Measurements from ENCODE around the gene EXOG. TPM values are rescaled to one million over a fixed set of nuclear protein-coding genes. Genes with fewer than 3 reads are reported as not detected.

Gene EXOG
- total RNA-seq, 1 experiment from 2014 or later = 12.5 TPM

DNA sequence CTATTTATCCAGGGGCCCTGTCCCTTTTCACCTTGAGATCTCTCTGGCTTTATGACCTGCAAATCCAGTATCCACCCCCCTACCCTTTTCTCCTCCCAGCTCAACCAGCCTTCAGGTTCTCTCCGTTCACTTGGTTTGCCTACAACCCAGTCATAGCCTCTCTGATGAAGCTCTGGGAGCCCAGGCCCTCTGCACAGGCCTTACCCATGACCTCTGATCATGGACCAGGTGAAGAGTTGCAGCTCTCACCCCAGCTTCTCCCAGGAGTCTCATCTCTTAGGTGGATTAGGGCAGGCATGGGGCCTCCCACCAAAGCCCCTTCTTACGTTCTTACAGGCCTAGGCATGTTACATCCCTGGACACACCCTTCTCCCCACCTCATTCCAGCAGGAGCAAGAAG lies 59.8 kb downstream of the EXOG start:
- CTCF ChIA-PET = no interaction called here
- POLR2A ChIA-PET = no interaction called here

DNA sequence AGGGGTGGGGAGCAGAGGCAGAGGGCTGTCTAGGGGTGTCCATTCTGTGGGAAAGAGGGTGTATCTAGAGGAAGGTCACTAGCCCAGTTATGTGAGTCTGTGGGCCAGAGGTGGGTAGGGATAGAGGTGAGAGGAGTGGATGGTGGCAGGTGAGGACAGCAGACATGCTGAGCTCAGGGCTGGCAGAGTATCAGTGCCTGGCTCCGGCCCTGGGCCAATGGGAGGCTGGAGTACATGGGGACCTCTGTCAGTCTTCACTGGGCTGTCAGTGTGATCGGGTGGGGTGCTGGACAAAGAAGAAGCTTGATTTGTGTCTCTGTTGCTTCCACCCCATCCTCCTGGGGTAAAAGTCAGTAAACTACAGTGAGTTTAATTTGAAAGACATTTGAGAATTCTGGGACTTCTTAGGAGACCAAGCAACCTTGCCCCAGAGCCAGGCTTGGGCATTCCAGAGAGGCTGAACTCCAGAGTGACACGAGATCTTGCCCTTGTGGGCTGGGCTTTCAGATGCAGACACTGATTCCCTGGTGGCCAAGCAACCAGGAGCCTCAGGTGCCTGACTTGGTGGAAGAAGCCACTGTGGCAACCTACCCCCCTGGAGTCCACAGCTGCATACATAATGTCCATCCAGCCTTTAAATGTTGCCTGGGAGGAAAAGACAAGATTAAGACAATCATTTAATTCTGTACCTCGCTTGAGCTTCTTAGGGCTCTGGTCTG lies 60.7 kb downstream of the EXOG start:
- CTCF ChIA-PET = no interaction called here
- no peaks in the 10 kb centered on the region; the same call in 1 of the 2 replicates for H3K27me3 ChIP-seq (ENCODE audit: control insufficient read depth, insufficient read depth, low read length)
- no peaks in the 10 kb centered on the region for H3K4me1 ChIP-seq (ENCODE audit: control insufficient read depth, insufficient read depth, low read length)
- no TSS peak for BruUV-seq (replicated peaks)
- no peak for TF ChIP-seq SIN3A (IDR thresholded peaks at IDR 0.05; ENCODE audit: borderline replicate concordance, insufficient read depth, low read depth, low read length)
- no peak for TF ChIP-seq TCF7L2 (IDR thresholded peaks at IDR 0.05; ENCODE audit: low read depth, low read length)
- TF ChIP-seq, protein P1, sequence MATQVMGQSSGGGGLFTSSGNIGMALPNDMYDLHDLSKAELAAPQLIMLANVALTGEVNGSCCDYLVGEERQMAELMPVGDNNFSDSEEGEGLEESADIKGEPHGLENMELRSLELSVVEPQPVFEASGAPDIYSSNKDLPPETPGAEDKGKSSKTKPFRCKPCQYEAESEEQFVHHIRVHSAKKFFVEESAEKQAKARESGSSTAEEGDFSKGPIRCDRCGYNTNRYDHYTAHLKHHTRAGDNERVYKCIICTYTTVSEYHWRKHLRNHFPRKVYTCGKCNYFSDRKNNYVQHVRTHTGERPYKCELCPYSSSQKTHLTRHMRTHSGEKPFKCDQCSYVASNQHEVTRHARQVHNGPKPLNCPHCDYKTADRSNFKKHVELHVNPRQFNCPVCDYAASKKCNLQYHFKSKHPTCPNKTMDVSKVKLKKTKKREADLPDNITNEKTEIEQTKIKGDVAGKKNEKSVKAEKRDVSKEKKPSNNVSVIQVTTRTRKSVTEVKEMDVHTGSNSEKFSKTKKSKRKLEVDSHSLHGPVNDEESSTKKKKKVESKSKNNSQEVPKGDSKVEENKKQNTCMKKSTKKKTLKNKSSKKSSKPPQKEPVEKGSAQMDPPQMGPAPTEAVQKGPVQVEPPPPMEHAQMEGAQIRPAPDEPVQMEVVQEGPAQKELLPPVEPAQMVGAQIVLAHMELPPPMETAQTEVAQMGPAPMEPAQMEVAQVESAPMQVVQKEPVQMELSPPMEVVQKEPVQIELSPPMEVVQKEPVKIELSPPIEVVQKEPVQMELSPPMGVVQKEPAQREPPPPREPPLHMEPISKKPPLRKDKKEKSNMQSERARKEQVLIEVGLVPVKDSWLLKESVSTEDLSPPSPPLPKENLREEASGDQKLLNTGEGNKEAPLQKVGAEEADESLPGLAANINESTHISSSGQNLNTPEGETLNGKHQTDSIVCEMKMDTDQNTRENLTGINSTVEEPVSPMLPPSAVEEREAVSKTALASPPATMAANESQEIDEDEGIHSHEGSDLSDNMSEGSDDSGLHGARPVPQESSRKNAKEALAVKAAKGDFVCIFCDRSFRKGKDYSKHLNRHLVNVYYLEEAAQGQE (IDR thresholded peaks at IDR 0.05; ENCODE audit: insufficient read depth in 1 of 2, low read depth in 2 of 2, low read length in 1 of 2) = no peak
- no peak for TF ChIP-seq POLR2AphosphoS5 (IDR thresholded peaks at IDR 0.05; ENCODE audit: low read depth, low read length)
- no peak for TF ChIP-seq CTCF (IDR thresholded peaks at IDR 0.05)
- intact Hi-C loops (cut with micrococcal nuclease; ENCODE audit: unreplicated experiment) = no loop called here
- ATAC-seq (no peak), DNase-seq (ENCODE audit: low read depth, low spot score) (no peak)
- no peak overlapping the region for H3K4me3 ChIP-seq (ENCODE audit: low read depth in 2 of 2, low read length in 2 of 2)
- H3K27ac ChIP-seq (ENCODE audit: low read length) = no peak overlapping the region
- POLR2A ChIA-PET = no interaction called here
- no peaks in the 10 kb centered on the region for H3K9me3 ChIP-seq (ENCODE audit: control insufficient read depth, insufficient read depth, low read depth, low read length)
- in situ Hi-C loops (cut with HindIII; ENCODE audit: low pct_unique_long_range_greater_than_20kb, low sequenced_read_pairs) = no loop called here
- no peaks in the 10 kb centered on the region for H3K36me3 ChIP-seq (ENCODE audit: control insufficient read depth, insufficient read depth, low read length)

More for the DNA sequence above, 59.8 kb downstream of the EXOG start:
- Histone ChIP-seq H3K4me3 (ENCODE audit: low read depth in 2 of 2, low read length in 2 of 2) (no peak overlapping the region), H3K27ac (ENCODE audit: low read length) (no peak overlapping the region), H3K36me3 (ENCODE audit: control insufficient read depth, insufficient read depth, low read length) (no peaks in the 10 kb centered on the region), H3K9me3 (ENCODE audit: control insufficient read depth, insufficient read depth, low read depth, low read length) (no peaks in the 10 kb centered on the region), H3K4me1 (ENCODE audit: control insufficient read depth, insufficient read depth, low read length) (no peaks in the 10 kb centered on the region), H3K27me3 (ENCODE audit: control insufficient read depth, insufficient read depth, low read length) (no peaks in the 10 kb centered on the region)
- in situ Hi-C loops (cut with HindIII; ENCODE audit: low pct_unique_long_range_greater_than_20kb, low sequenced_read_pairs) (no loop called here), intact Hi-C loops (cut with micrococcal nuclease; ENCODE audit: unreplicated experiment) (no loop called here)
- ATAC-seq (no peak), DNase-seq (ENCODE audit: low read depth, low spot score) (no peak)
- BruUV-seq (replicated peaks) = no TSS peak
- no peak for TF ChIP-seq CTCF (IDR thresholded peaks at IDR 0.05)
- TF ChIP-seq TCF7L2 (IDR thresholded peaks at IDR 0.05; ENCODE audit: low read depth, low read length) = no peak
- no peak for TF ChIP-seq POLR2AphosphoS5 (IDR thresholded peaks at IDR 0.05; ENCODE audit: low read depth, low read length)
- no peak for TF ChIP-seq SIN3A (IDR thresholded peaks at IDR 0.05; ENCODE audit: borderline replicate concordance, insufficient read depth, low read depth, low read length)
- TF ChIP-seq, protein P1 (IDR thresholded peaks at IDR 0.05; ENCODE audit: insufficient read depth in 1 of 2, low read depth in 2 of 2, low read length in 1 of 2) = no peak
